Upper lobe of left lung (tissue), 6 donors: Measurements from ENCODE around the gene PLB1. TPM values are rescaled to one million over a fixed set of nuclear protein-coding genes. Genes with fewer than 3 reads are reported as not detected.

ENCODE experiments used
- ATAC-seq, 2 donors: fragments of 200-7000 bp; cut with Tn5 transposase; one replicate each; pipeline ENCODE4 v1.9.1; 2022; ENCODE audit warnings: mild to moderate bottlenecking in 2 of 2, moderate library complexity in 2 of 2; ENCODE audit not compliant: low FRiP score in 2 of 2
- DNase-seq, 2 donors: peaks; one replicate each; pipeline ENCODE4 v3.0.0-alpha.2; 2019 to 2020
- H3K27ac ChIP-seq, 4 donors: fragments of 200-600 bp; sonication (generic); one replicate each; pipeline ENCODE4 v1.5.1; 2016 to 2019
- H3K27me3 ChIP-seq, 4 donors: fragments of 200-600 bp; sonication (generic); one replicate each; pipeline ENCODE4 v1.5.1; 2017 to 2019
- H3K36me3 ChIP-seq, 4 donors: fragments of 200-600 bp; sonication (generic); one replicate each; pipeline ENCODE4 v1.5.1; 2016 to 2019
- H3K4me1 ChIP-seq, 4 donors: fragments of 200-600 bp; sonication (generic); one replicate each; pipeline ENCODE4 v1.5.1; 2018 to 2019
- H3K4me3 ChIP-seq, 4 donors: fragments of 200-600 bp; sonication (generic); one replicate each; pipeline ENCODE4 v1.5.1; 2017 to 2019; ENCODE audit warnings: mild to moderate bottlenecking in 2 of 4, moderate library complexity in 1 of 4
- H3K9me3 ChIP-seq, 4 donors: fragments of 200-600 bp; sonication (generic); one replicate each; pipeline ENCODE4 v1.5.1; 2018 to 2019
- CTCF ChIP-seq, 6 experiments: fragments of 450-650 bp in 4 of 6; fragments of 200-600 bp in 2 of 6; sonication (generic) in 2 of 6; IDR thresholded peaks; one replicate each; pipeline ENCODE4 v1.5.1; 2016 to 2019; ENCODE audit warnings: antibody characterized with exemption in 6 of 6
- EP300 ChIP-seq, 4 donors: sonication (generic); formaldehyde crosslinking; IDR thresholded peaks; one replicate each; pipeline ENCODE4 v1.5.1; 2017; ENCODE audit warnings: antibody characterized with exemption in 4 of 4, control low read depth in 2 of 4
- POLR2A ChIP-seq, 4 donors: fragments of 450-650 bp; IDR thresholded peaks; one replicate each; pipeline ENCODE4 v1.5.1; 2016 to 2017; ENCODE audit warnings: antibody characterized with exemption in 4 of 4, mild to moderate bottlenecking in 2 of 4
- POLR2AphosphoS5 ChIP-seq, 2 donors: sonication (generic); formaldehyde crosslinking; IDR thresholded peaks; one replicate each; pipeline ENCODE4 v1.5.1; 2017; ENCODE audit warnings: antibody characterized with exemption in 2 of 2
- WGBS, 2 donors: methylation state at CpG; one replicate each; pipeline ENCODE4 v1.1.5; 2017 to 2018; 5-methylcytosine and 5-hydroxymethylcytosine counted together
- total RNA-seq, 6 donors: library from RNA; depleted of rRNA in 4 of 6; stranded (reverse); fragments of >200 nt in 4 of 6; gene quantifications; one replicate each; pipeline versions ENCODE4 v1.1.0 to v1.2.1, GENCODE V29; 2016 to 2021
- donor health status: DM: no; HTN: no; CAD: no; lungs with moderate emphysema.
- donor health status: DM: no; HTN: yes; CAD: no; lungs with severe emphysema.

Gene PLB1
- total RNA-seq, 6 donors from 2014 or later, result 3.1 to 9.1 (median 5.4) TPM

- Histone ChIP-seq H3K9me3 (no peaks in the 10 kb centered on the region), H3K27ac (no peak overlapping the region), H3K4me1 (peaks cover 17 to 27% (median 22%) of the 10 kb centered on the region in 4 donors), H3K27me3 (no peaks in the 10 kb centered on the region), H3K4me3 (no peak overlapping the region), H3K36me3 (no peaks in the 10 kb centered on the region)
- DNase-seq (no peak), ATAC-seq (no peak)
- 71 to 93% methylated on average over 1 of the region's 1 CpG for WGBS, 2 donors
- TF ChIP-seq CTCF (IDR thresholded peaks at IDR 0.05), result no peak
- no peak for TF ChIP-seq POLR2AphosphoS5 (IDR thresholded peaks at IDR 0.05)
- no peak for TF ChIP-seq POLR2A (IDR thresholded peaks at IDR 0.05)
- TF ChIP-seq EP300 (IDR thresholded peaks at IDR 0.05), result no peak
Observed at GRCh38 chr2:28678944-28679343, 183.1 kb downstream of the PLB1 start.

GRCh38 chr2:28680657-28681056 lies 184.8 kb downstream of the PLB1 start:
- H3K27ac ChIP-seq, result no peak overlapping the region
- no peaks in the 10 kb centered on the region for H3K36me3 ChIP-seq
- TF ChIP-seq POLR2AphosphoS5 (IDR thresholded peaks at IDR 0.05), result no peak
- TF ChIP-seq CTCF (IDR thresholded peaks at IDR 0.05), result no peak
- TF ChIP-seq EP300 (IDR thresholded peaks at IDR 0.05), result no peak
- no peak for TF ChIP-seq POLR2A (IDR thresholded peaks at IDR 0.05)
- H3K4me1 ChIP-seq, result peaks cover 17 to 27% (median 22%) of the 10 kb centered on the region in 4 donors
- no peaks in the 10 kb centered on the region for H3K27me3 ChIP-seq
- WGBS, 2 donors, result 98% methylated on average over 6 of the region's 6 CpGs
- ATAC-seq, result no peak
- no peaks in the 10 kb centered on the region for H3K9me3 ChIP-seq
- H3K4me3 ChIP-seq, result no peak overlapping the region
- peak in 1 of 2 donors; percentile 32 for DNase-seq

- DNase-seq (peak in 1 of 2 donors; percentile 57), ATAC-seq (peak in 1 of 2 donors; percentile 23)
- Histone ChIP-seq H3K27ac (no peak overlapping the region), H3K27me3 (no peaks in the 10 kb centered on the region), H3K4me3 (no peak overlapping the region), H3K9me3 (no peaks in the 10 kb centered on the region), H3K36me3 (no peaks in the 10 kb centered on the region), H3K4me1 (peaks cover 17 to 27% (median 22%) of the 10 kb centered on the region in 4 donors)
- no peak for TF ChIP-seq POLR2A (IDR thresholded peaks at IDR 0.05)
- TF ChIP-seq CTCF (IDR thresholded peaks at IDR 0.05), result no peak
- TF ChIP-seq POLR2AphosphoS5 (IDR thresholded peaks at IDR 0.05), result no peak
- TF ChIP-seq EP300 (IDR thresholded peaks at IDR 0.05), result no peak
- 13 to 21% methylated on average over 4 of the region's 4 CpGs for WGBS, 2 donors
Observed at GRCh38 chr2:28681158-28681571, 185.3 kb downstream of the PLB1 start.

- Histone ChIP-seq H3K36me3 (no peaks in the 10 kb centered on the region), H3K4me1 (peaks cover 17 to 27% (median 22%) of the 10 kb centered on the region in 4 donors), H3K9me3 (no peaks in the 10 kb centered on the region), H3K27me3 (no peaks in the 10 kb centered on the region), H3K27ac (no peak overlapping the region), H3K4me3 (no peak overlapping the region)
- no peak for DNase-seq
- TF ChIP-seq EP300 (IDR thresholded peaks at IDR 0.05) (no peak), POLR2A (IDR thresholded peaks at IDR 0.05) (no peak), CTCF (IDR thresholded peaks at IDR 0.05) (no peak), POLR2AphosphoS5 (IDR thresholded peaks at IDR 0.05) (no peak)
- no peak for ATAC-seq
Observed at GRCh38 chr2:28681606-28682005, 185.7 kb downstream of the PLB1 start.

- Histone ChIP-seq H3K4me3 (no peak overlapping the region), H3K27me3 (no peaks in the 10 kb centered on the region), H3K4me1 (peaks cover 17 to 27% (median 22%) of the 10 kb centered on the region in 4 donors), H3K9me3 (no peaks in the 10 kb centered on the region), H3K27ac (peak overlapping the region in 2 of 4 donors; percentile 54), H3K36me3 (no peaks in the 10 kb centered on the region)
- ATAC-seq, result peak; percentile 45 to 64
- TF ChIP-seq POLR2AphosphoS5 (IDR thresholded peaks at IDR 0.05) (peak in 1 of 2 donors; percentile 27), POLR2A (IDR thresholded peaks at IDR 0.05) (no peak), EP300 (IDR thresholded peaks at IDR 0.05) (no peak), CTCF (IDR thresholded peaks at IDR 0.05) (no peak)
- peak; percentile 49 to 87 for DNase-seq
- 54 to 67% methylated on average over 5 to 13 of the region's 14 CpGs for WGBS, 2 donors
Observed at GRCh38 chr2:28683100-28683706, 187.3 kb downstream of the PLB1 start.
